Middle frontal gyrus (tissue), 1 donor: Measurements from ENCODE around the gene NLRP13.

ENCODE experiments used
- DNase-seq: peaks from one replicate; pipeline ENCODE4 v3.0.0-alpha.2; 2015; ENCODE audit warnings: low spot score; ENCODE audit errors: extremely low spot score

NLRP13 gene

DNA sequence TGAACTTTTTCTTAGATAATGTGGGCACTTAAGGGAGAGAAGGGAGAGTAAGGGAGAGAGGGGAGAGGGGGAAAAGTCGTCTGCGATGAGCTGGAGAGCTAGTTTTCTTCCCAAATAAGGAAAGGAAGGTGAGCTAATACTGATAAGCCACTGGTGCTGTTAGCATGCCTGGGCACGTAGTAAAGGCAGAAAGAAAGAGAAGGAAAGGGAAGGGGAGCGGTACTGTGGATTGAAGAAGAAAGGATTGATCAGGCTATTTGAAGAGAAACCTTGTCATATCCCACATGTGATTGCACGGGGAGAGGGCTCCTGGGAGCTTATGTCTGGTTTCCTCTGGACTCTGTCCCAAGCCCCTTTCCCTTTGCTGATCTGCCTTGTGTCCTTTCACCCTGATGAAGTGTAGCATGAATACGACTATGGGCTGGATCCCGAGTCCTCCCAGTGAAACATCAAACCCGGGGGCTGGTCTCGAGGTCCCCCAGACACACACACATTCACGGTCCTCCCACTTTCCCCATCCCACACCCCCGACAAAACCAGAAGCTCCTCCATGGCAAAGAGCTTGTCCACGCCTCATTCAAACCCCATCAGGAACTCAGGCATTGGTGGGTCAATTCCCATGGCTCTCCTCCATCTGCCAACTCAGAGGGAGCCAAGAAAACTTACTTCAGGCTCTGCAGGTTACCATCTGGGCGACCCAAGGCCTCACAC, 30.6 kb downstream of the NLRP13 start:
- no peak for DNase-seq

DNA sequence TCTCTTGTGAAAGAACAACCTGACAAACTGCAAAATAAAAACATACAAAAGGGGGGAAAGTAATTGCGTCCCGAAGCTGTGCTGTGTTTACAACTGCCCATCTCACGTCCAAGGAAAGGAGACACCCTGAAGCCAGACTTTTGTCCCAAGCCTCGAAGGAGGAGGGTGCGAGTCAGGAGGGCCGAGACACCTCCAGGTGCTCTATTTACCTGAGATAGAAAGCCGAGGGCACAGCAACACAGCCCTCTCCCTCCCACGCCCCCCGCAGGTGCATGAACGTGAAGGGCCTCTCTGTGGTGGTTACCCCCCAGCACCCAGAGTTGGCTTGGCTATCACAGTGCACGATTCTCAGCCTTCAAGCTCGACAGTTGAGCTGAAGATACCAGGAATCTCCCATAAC, 33.2 kb downstream of the NLRP13 start:
- no peak for DNase-seq

DNA sequence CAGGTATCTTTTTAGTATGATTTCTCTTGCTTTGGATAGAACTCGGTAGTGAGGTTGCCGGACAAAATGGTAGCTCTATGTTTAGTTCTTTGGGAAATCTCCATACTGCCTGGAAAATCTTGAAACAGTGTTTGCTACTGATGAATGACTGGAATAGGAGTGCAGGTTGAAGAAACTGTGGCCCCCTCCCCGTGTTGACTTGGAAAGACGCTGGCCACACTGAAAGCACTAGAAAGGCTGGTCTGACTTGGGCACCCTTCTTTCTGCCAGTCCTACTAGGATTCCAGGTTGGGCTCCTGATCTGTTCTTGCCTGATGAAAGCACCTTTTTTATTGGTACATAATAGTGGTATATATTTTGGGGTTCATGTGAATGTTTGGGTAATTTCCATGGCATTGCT, 49.5 kb downstream of the NLRP13 start:
- DNase-seq, result no peak

GRCh38 chr19:55877211-55877610, 54.9 kb downstream of the NLRP13 start:
- no peak for DNase-seq

DNA sequence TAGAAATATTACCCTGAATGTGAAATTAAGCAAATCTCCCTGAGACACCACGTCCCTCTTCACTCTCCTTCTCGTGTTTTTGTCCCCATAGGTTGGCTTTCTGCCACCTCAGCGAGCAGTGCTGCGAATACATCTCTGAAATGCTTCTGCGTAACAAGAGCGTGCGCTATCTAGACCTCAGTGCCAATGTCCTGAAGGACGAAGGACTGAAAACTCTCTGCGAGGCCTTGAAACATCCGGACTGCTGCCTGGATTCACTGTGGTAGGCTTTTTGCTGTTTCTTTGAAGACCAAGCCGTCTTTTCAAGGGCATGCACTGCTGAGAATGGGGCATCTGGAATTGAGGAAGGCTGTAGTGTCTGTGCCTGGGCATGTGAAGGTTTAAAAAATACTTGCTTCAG, 61.4 kb downstream of the NLRP13 start:
- DNase-seq, result no peak

DNA sequence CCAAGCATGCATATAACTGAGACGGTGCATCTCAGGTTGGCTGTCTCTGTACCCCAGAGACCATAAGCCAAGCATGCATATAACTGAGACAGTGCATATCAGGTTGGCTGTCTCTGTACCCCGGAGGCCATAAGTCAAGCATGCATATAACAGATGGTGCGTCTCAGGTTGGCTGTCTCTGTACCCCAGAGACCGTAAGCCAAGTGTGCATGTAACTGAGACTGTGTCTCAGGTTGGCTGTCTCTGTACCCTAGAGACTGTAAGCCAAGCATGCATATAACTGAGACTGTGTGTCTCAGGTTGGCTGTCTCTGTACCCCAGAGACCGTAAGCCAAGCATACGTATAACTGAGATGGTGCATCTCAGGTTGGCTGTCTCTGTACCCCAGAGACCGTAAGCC, 65.0 kb downstream of the NLRP13 start:
- no peak for DNase-seq

DNA sequence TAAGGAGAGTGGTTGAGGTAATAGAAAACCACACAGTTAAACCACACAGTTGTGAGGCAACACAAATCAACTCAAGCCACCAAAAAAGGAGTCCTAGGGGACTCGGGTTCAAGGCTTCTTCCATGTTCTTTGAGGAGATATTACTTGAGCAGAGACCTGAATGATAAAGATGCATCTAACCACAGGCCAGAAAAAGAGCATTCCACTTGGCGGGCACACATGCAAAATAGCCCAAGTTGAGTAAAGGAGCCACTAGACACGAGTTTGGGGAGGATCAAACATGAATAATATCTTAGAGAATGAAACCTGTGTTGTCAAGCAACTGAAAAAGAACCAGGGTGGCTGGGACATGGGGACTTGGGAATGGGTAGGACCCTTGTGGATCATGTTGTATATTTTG, 65.6 kb downstream of the NLRP13 start:
- DNase-seq, result no peak

- DNase-seq, result no peak
Observed at GRCh38 chr19:55858969-55859368, 73.2 kb downstream of the NLRP13 start.

DNA sequence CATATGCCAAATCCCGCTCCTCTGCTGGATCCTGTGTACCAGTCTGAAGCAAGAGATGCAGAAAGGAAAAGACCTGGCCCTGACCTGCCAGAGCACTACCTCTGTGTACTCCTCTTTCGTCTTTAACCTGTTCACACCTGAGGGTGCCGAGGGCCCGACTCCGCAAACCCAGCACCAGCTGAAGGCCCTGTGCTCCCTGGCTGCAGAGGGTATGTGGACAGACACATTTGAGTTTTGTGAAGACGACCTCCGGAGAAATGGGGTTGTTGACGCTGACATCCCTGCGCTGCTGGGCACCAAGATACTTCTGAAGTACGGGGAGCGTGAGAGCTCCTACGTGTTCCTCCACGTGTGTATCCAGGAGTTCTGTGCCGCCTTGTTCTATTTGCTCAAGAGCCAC, 73.7 kb downstream of the NLRP13 start:
- DNase-seq, result no peak

GRCh38 chr19:55857974-55858373, 74.2 kb downstream of the NLRP13 start:
- DNase-seq, result no peak

DNA sequence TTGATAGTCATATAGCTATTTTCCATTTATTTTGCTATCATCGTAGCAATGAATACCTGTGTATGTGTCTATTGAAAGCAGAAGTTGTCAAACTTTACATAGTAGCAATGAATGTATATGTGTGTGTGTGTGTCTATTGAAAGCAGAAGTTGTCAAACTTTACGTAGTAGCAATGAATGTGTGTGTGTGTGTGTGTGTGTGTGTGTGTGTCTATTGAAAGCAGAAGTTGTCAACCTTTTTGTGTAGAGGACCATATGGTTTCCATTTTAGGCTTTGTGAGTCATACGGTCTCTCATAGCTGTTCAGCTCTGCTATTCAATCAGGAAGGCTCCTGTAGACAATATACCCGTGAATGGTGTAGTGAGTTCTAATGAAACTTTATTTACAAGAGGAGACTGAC, 75.0 kb downstream of the NLRP13 start:
- DNase-seq, result no peak

- no peak for DNase-seq
Observed at GRCh38 chr19:55855160-55855559, 77.0 kb downstream of the NLRP13 start.
